PC-9 (cell line): Measurements from ENCODE around the gene NACC2. TPM values are rescaled to one million over a fixed set of nuclear protein-coding genes. Genes with fewer than 3 reads are reported as not detected.

Experiments
- BruUV-seq: library from RNA; stranded (reverse); fragments of 400-500 nt; replicated peaks from 2 replicates; lab custom pipeline; 2021; lab: Mats Ljungman, UMichigan
- CTCF ChIA-PET: fragments of 300-600 bp; sonication (Branson Sonifier 250); formaldehyde crosslinking; loops from one replicate; lab custom pipeline; 2022; ENCODE audit warnings: antibody characterized with exemption; lab: Charles Lee
- POLR2A ChIA-PET: fragments of 300-600 bp; sonication (Branson Sonifier 250); formaldehyde crosslinking; loops from one replicate; lab custom pipeline; 2022; ENCODE audit warnings: antibody characterized with exemption; ENCODE audit not compliant: unreplicated experiment; lab: Charles Lee
- DNase-seq, 2 experiments: peaks; one replicate each; pipeline versions ENCODE4 v3.0.0 to v3.0.0-alpha.2; 2015 to 2022; ENCODE audit warnings: mixed read lengths in 1 of 2
- H2AFZ ChIP-seq: fragments of 200-600 bp; sonication (generic); 2 replicates; pipeline ENCODE4 v1.8.1; 2017; ENCODE audit warnings: antibody characterized with exemption
- H3F3A ChIP-seq: fragments of 200-600 bp; sonication (generic); 2 replicates; pipeline ENCODE4 v1.8.1; 2017; ENCODE audit warnings: antibody characterized with exemption, mild to moderate bottlenecking, low read depth; ENCODE audit not compliant: insufficient read depth
- H3K27ac ChIP-seq: fragments of 200-600 bp; sonication (generic); 2 replicates; pipeline ENCODE4 v1.6.1; 2016; ENCODE audit warnings: mixed run types
- H3K27me3 ChIP-seq: fragments of 200-600 bp; sonication (generic); 2 replicates; pipeline ENCODE4 v1.6.1; 2016; ENCODE audit warnings: low read depth, mixed run types; ENCODE audit not compliant: insufficient read depth
- H3K36me3 ChIP-seq: fragments of 200-600 bp; sonication (generic); 2 replicates; pipeline ENCODE4 v1.6.1; 2016; ENCODE audit warnings: low read depth, mixed run types
- H3K4me1 ChIP-seq: fragments of 200-600 bp; sonication (generic); replicated peaks from 2 replicates; pipeline ENCODE4 v1.6.1; 2016; ENCODE audit warnings: mixed run types; ENCODE audit not compliant: insufficient read depth
- H3K4me2 ChIP-seq: fragments of 200-600 bp; sonication (generic); 2 replicates; pipeline ENCODE4 v1.6.1; 2017; ENCODE audit warnings: mixed run types
- H3K4me3 ChIP-seq: fragments of 200-600 bp; sonication (generic); 2 replicates; pipeline ENCODE4 v1.6.1; 2016; ENCODE audit warnings: mixed run types
- H3K79me2 ChIP-seq: fragments of 200-600 bp; sonication (generic); 2 replicates; pipeline ENCODE4 v1.6.1; 2017; ENCODE audit warnings: low read depth, mixed run types
- H3K9me2 ChIP-seq: fragments of 200-600 bp; sonication (generic); 2 replicates; pipeline ENCODE4 v1.8.1; 2017; ENCODE audit warnings: mild to moderate bottlenecking; ENCODE audit not compliant: insufficient read depth
- H3K9me3 ChIP-seq: fragments of 200-600 bp; sonication (generic); 2 replicates; pipeline ENCODE4 v1.8.1; 2016; ENCODE audit warnings: low read depth; ENCODE audit not compliant: insufficient read depth
- H4K20me1 ChIP-seq: fragments of 200-600 bp; sonication (generic); 2 replicates; pipeline ENCODE4 v1.8.1; 2017; ENCODE audit not compliant: insufficient read depth
- EZH2 ChIP-seq: fragments of 200-600 bp; sonication (generic); IDR thresholded peaks from 2 replicates; pipeline ENCODE4 v1.8.0; 2017; ENCODE audit warnings: antibody characterized with exemption, low read depth
- intact Hi-C: fragments of 100-400 bp; cut with micrococcal nuclease; formaldehyde crosslinking; loops from one replicate; pipeline ENCODE4 v1.10.0; 2022; ENCODE audit not compliant: unreplicated experiment
- total RNA-seq: library from RNA; stranded (reverse); gene quantifications from 2 replicates; pipeline ENCODE4 v1.2.3, GENCODE V29; 2021
- TF ChIP-seq, protein P1 (sequence below): fragments of 200-600 bp; sonication (generic); conservative IDR thresholded peaks from 2 replicates; pipeline ENCODE4 v1.6.1; 2017; ENCODE audit warnings: mixed run types, antibody characterized with exemption, mild to moderate bottlenecking, moderate library complexity

The NACC2 gene
- total RNA-seq, 1 experiment from 2014 or later: 22.4 TPM

DNA sequence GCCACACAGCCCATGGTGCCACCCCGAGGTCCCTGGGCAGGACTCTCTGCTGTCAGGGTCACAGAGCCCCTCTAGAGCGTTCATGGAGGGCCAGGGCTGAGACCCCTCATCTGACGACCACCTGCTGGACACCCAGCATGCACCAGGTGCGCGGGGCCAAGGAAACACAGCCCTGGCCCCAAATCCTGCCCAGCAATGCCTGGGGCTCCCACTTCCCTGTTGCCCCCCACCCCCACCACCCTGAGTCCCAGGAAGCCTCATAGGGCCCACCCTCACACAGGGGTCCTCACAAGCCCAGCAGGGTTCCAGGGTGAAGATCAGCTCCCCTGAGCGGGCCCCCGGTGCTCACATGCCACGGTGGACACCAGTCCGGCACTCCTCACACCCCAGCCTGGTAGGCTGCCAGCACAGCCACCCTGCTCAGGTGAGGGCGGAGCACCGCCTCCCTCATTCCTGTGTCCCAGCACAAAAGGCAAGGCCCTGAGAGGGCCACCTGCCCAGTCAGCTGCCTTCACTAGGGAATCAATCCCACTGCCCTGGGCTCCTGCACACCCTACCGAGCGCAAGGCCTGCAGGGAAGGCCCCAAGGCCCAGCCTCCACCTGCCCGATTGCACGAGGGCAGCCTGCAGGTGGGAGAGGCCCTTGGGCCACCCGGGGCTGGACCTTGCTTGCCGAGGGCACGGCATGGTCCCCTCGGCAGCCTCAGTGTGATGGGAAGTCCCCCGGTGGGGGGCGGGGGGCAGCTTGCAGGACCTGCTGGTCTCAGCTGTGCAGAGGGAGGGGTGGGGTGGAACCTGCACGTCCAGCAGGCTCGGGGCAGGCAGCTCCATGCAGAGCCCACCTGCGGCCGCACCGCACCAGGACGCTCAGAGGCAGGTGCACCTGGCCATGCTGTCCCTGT, 77.5 kb downstream of the NACC2 start:
- intact Hi-C loops: no loop called here
- no peaks in the 10 kb centered on the region for H3K36me3 ChIP-seq
- no peak overlapping the region for H3K27ac ChIP-seq
- no peak overlapping the region for H3K4me3 ChIP-seq
- H3K4me2 ChIP-seq: no peak overlapping the region
- no peaks in the 10 kb centered on the region for H3K9me2 ChIP-seq
- ChIA-PET POLR2A (no interaction called here), CTCF (no interaction called here)
- no peaks in the 10 kb centered on the region for H3K27me3 ChIP-seq
- no peaks in the 10 kb centered on the region for H3F3A ChIP-seq
- BruUV-seq: no TSS peak
- no peak for DNase-seq
- no peaks in the 10 kb centered on the region for H3K79me2 ChIP-seq
- no peaks in the 10 kb centered on the region for H3K4me1 ChIP-seq
- no peak for TF ChIP-seq EZH2
- TF ChIP-seq, protein P1, sequence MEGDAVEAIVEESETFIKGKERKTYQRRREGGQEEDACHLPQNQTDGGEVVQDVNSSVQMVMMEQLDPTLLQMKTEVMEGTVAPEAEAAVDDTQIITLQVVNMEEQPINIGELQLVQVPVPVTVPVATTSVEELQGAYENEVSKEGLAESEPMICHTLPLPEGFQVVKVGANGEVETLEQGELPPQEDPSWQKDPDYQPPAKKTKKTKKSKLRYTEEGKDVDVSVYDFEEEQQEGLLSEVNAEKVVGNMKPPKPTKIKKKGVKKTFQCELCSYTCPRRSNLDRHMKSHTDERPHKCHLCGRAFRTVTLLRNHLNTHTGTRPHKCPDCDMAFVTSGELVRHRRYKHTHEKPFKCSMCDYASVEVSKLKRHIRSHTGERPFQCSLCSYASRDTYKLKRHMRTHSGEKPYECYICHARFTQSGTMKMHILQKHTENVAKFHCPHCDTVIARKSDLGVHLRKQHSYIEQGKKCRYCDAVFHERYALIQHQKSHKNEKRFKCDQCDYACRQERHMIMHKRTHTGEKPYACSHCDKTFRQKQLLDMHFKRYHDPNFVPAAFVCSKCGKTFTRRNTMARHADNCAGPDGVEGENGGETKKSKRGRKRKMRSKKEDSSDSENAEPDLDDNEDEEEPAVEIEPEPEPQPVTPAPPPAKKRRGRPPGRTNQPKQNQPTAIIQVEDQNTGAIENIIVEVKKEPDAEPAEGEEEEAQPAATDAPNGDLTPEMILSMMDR: no peak
- H3K9me3 ChIP-seq: no peaks in the 10 kb centered on the region
- peaks cover 26% of the 10 kb centered on the region for H4K20me1 ChIP-seq
- no peak overlapping the region for H2AFZ ChIP-seq

DNA sequence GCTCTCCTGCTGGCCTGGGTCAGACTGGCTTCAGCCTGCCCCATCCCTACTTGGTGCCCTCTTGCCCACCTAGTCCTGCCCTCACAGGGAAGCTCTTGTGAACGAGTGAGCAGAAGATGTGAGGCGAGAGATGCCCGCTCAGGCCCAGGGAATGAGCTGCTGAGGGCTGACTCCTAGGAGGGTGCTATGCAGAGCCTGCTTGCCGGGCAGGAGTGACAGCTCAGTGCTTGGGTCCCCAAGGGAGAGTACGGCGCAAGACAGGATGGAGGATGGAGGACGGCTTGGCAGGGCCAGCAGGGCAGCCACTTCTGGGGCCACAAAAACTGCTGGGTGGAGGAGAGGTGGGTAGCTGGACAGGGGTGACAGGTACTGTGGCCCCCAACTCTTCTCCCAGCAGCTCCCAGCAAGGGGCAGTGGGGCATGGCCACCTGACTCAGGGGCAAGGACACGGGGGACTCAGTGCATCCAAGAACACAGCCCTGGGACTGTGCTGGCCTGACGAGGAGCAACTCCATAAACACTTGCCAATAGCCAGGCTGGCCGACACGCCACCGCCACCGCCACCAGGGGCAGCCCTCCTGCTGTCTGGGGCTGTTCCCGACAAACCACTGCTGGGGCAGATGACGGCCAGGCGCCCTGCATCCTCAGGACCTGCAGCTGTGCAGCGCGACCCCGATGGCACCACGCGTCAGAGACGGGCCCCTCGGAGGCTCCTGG, 78.4 kb downstream of the NACC2 start:
- no peak for DNase-seq
- intact Hi-C loops: no loop called here
- Histone ChIP-seq H3K4me1 (no peaks in the 10 kb centered on the region), H3K79me2 (no peaks in the 10 kb centered on the region), H3K27me3 (no peaks in the 10 kb centered on the region), H3K9me3 (no peaks in the 10 kb centered on the region), H3K27ac (no peak overlapping the region), H3F3A (no peaks in the 10 kb centered on the region), H4K20me1 (peaks cover 26% of the 10 kb centered on the region), H3K4me3 (no peak overlapping the region), H3K4me2 (no peak overlapping the region), H3K36me3 (no peaks in the 10 kb centered on the region), H3K9me2 (no peaks in the 10 kb centered on the region), H2AFZ (no peak overlapping the region)
- CTCF ChIA-PET: interaction anchor here (0.6 kb wide), 1 partner anchor 417 kb away, joined by 3 read pairs; no protein-coding TSS in a partner anchor
- no TSS peak for BruUV-seq
- TF ChIP-seq EZH2: no peak
- TF ChIP-seq, protein P1: no peak
- POLR2A ChIA-PET: no interaction called here

DNA sequence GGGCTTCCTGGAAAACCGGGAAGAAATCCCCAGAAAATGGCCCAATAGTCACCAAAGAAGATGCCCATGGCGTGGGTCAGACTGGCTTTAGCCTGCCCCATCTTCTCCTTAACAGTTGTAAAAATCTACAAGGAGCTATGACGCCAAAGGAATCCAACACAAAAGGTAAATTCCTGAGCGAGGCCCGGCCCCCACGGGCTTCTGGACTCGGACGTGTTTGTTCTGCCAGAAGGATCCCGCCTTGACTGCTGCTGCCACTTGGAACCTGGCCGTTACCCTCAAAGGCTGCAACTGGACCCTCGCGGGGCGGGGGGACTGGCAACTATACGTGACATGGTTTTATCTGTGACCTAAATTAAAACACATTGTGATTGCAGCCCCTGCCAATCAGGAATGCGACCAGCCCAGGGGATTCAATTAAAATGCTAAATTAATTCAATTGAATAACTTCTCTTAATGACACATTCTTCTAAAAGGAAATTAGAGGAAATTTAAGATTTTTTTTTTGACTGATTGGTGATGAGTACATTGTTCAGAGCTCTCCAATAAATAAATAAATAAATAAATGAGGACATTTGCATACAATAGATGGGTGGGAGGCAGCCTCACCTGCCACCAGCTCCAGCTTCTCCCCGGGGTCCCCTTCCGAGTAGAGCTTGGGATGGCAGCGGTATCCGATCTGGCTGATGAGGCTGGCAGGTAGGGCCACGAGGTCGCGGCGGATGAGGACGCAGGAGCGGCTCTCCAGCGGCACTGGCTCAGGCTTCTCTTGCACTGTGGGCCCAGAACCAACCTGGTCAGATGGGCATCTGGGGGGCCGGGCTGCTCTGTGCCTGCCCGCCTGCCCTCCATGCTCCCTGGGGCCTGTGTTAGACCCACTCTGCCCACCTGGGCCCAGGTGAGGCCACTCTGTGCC, 79.2 kb downstream of the NACC2 start:
- Histone ChIP-seq H4K20me1 (peaks cover 26% of the 10 kb centered on the region), H3K79me2 (no peaks in the 10 kb centered on the region)

More for the DNA sequence above, 79.2 kb downstream of the NACC2 start:
- no peaks in the 10 kb centered on the region for H3K27me3 ChIP-seq
- H3F3A ChIP-seq: no peaks in the 10 kb centered on the region
- H3K4me1 ChIP-seq: no peaks in the 10 kb centered on the region
- no peaks in the 10 kb centered on the region for H3K36me3 ChIP-seq
- no peaks in the 10 kb centered on the region for H3K9me3 ChIP-seq
- H3K27ac ChIP-seq: no peak overlapping the region
- no peak overlapping the region for H3K4me2 ChIP-seq
- no peak for DNase-seq
- CTCF ChIA-PET: interaction anchor here (0.6 kb wide), 1 partner anchor 416 kb away, joined by 3 read pairs; no protein-coding TSS in a partner anchor
- no peak overlapping the region for H3K4me3 ChIP-seq
- TF ChIP-seq, protein P1: no peak
- TF ChIP-seq EZH2: no peak
- intact Hi-C loops: no loop called here
- no peak overlapping the region for H2AFZ ChIP-seq
- H3K9me2 ChIP-seq: no peaks in the 10 kb centered on the region
- POLR2A ChIA-PET: no interaction called here
- no TSS peak for BruUV-seq
